HCT116 (cell line): ENCODE results near the gene ADGRB3. TPM values are rescaled to one million over a fixed set of nuclear protein-coding genes. Genes with fewer than 3 reads are reported as not detected.

ENCODE experiments used
- ATAC-seq: fragments of 200-7000 bp; cut with Tn5 transposase; 2 replicates; pipeline ENCODE4 v1.9.1; 2020; ENCODE audit warnings: mild to moderate bottlenecking, moderate library complexity
- BruUV-seq: library from RNA; stranded (reverse); fragments of 400-500 nt; replicated peaks from 2 replicates; lab custom pipeline; 2021; lab: Mats Ljungman, UMichigan
- CTCF ChIA-PET: fragments of 300-600 bp; sonication (Branson Sonifier 250); formaldehyde crosslinking; loops from one replicate; lab custom pipeline; 2021; ENCODE audit warnings: antibody characterized with exemption; lab: Charles Lee
- POLR2A ChIA-PET: fragments of 300-600, 350-600 bp; sonication (Branson Sonifier 250); formaldehyde crosslinking; loops from one replicate; lab custom pipeline; 2021; ENCODE audit warnings: antibody characterized with exemption; lab: Charles Lee
- RAD21 ChIA-PET, 2 experiments: fragments of 300-600 bp; sonication (Branson Sonifier 250); formaldehyde crosslinking; loops; one replicate each; lab custom pipeline; 2023; ENCODE audit warnings: low total read pairs in 2 of 2; ENCODE audit not compliant: uncharacterized antibody in 2 of 2, unreplicated experiment in 2 of 2, low non-redundant PET in 1 of 2; lab: Charles Lee
- DNase-seq: peaks from one replicate; pipeline ENCODE4 v3.0.0-alpha.2; 2010; ENCODE audit warnings: low read depth, low spot score
- H2AFZ ChIP-seq: fragments of 200-600 bp; shearing (Covaris generic), sonication (generic); 2 replicates; pipeline ENCODE4 v1.6.1; 2017; ENCODE audit warnings: low read depth, mixed run types, mixed read lengths, antibody characterized with exemption, low read length; ENCODE audit not compliant: poor library complexity, severe bottlenecking
- H3K27ac ChIP-seq: 2 replicates; pipeline ENCODE4 v1.5.1; 2012; ENCODE audit warnings: low read depth, low read length
- H3K27me3 ChIP-seq: fragments of 200-600 bp; sonication (generic); 2 replicates; pipeline ENCODE4 v1.6.1; 2016; ENCODE audit warnings: mixed run types, low read length, mixed read lengths; ENCODE audit not compliant: insufficient read depth
- H3K36me3 ChIP-seq, 2 experiments: fragments of 200-500 bp in 1 of 2; fragments of 200-600 bp in 1 of 2; sonication (Bioruptor generic) in 1 of 2; sonication (generic) in 1 of 2; 2 replicates each; pipeline versions ENCODE4 v1.5.1 to v1.6.1; 2014 to 2016; ENCODE audit warnings: low read length in 2 of 2, inconsistent platforms in 1 of 2, mixed read lengths in 1 of 2, mixed run types in 1 of 2; ENCODE audit not compliant: insufficient read depth in 2 of 2, control insufficient read depth in 1 of 2
- H3K4me1 ChIP-seq, 2 experiments: fragments of 200-600 bp in 1 of 2; sonication (generic) in 1 of 2; 2 replicates each; pipeline versions ENCODE4 v1.5.1 to v1.6.1; 2012 to 2017; ENCODE audit warnings: low read length in 2 of 2, inconsistent platforms in 1 of 2, mild to moderate bottlenecking in 1 of 2, mixed read lengths in 1 of 2, mixed run types in 1 of 2, moderate library complexity in 1 of 2; ENCODE audit not compliant: insufficient read depth in 2 of 2, control insufficient read depth in 1 of 2
- H3K4me2 ChIP-seq: fragments of 200-600 bp; sonication (generic); 2 replicates; pipeline ENCODE4 v1.6.1; 2017; ENCODE audit warnings: mixed run types, low read length, mixed read lengths
- H3K4me3 ChIP-seq, 2 experiments: fragments of 200-600 bp in 1 of 2; sonication (generic) in 1 of 2; replicated peaks in 1 of 2; 2 replicates each; pipeline ENCODE4 v1.5.1; 2011 to 2016; ENCODE audit warnings: low read length in 2 of 2, control low read depth in 1 of 2, low read depth in 1 of 2, mild to moderate bottlenecking in 1 of 2, mixed read lengths in 1 of 2, mixed run types in 1 of 2
- H3K79me2 ChIP-seq: fragments of 200-600 bp; sonication (generic); 2 replicates; pipeline ENCODE4 v1.6.1; 2017; ENCODE audit warnings: mild to moderate bottlenecking, mixed run types, low read length, moderate library complexity, mixed read lengths; ENCODE audit not compliant: insufficient read depth
- H3K9ac ChIP-seq: fragments of 200-600 bp; sonication (generic); 2 replicates; pipeline ENCODE4 v1.6.1; 2016; ENCODE audit warnings: low read length, mixed read lengths
- H3K9me2 ChIP-seq: fragments of 200-600 bp; sonication (generic), shearing (Covaris generic); 2 replicates; pipeline ENCODE4 v1.6.1; 2017; ENCODE audit warnings: mixed run types, mild to moderate bottlenecking, moderate library complexity; ENCODE audit not compliant: insufficient read depth
- H3K9me3 ChIP-seq, 2 experiments: fragments of 200-500 bp in 1 of 2; fragments of 200-600 bp in 1 of 2; sonication (Bioruptor generic) in 1 of 2; sonication (generic) in 1 of 2; 2 replicates each; pipeline ENCODE4 v1.6.1; 2014 to 2017; ENCODE audit warnings: low read length in 2 of 2, mixed read lengths in 2 of 2, inconsistent platforms in 1 of 2, low read depth in 1 of 2, mild to moderate bottlenecking in 1 of 2, mixed run types in 1 of 2, moderate library complexity in 1 of 2; ENCODE audit not compliant: control insufficient read depth in 1 of 2, insufficient read depth in 1 of 2
- H4K20me1 ChIP-seq: fragments of 200-600 bp; sonication (generic), shearing (Covaris generic); 2 replicates; pipeline ENCODE4 v1.6.1; 2017; ENCODE audit warnings: mixed run types, mild to moderate bottlenecking, moderate library complexity; ENCODE audit not compliant: insufficient read depth
- CBX3 ChIP-seq: IDR thresholded peaks from 2 replicates; pipeline ENCODE4 v1.6.1; 2012; ENCODE audit warnings: low read depth
- CEBPB ChIP-seq: IDR thresholded peaks from 2 replicates; pipeline ENCODE4 v1.6.1; 2012; ENCODE audit warnings: low read depth
- SIN3A ChIP-seq: IDR thresholded peaks from 2 replicates; pipeline ENCODE4 v1.6.1; 2012; ENCODE audit warnings: low read depth
- ZFX ChIP-seq: fragments of 450-650 bp; IDR thresholded peaks from 2 replicates; pipeline ENCODE4 v1.6.1; 2017
- intact Hi-C: fragments of 100-400 bp; cut with micrococcal nuclease; formaldehyde crosslinking; loops from 2 replicates; pipeline ENCODE4 v1.10.0; 2022
- total RNA-seq: library from RNA; stranded (reverse); gene quantifications from one replicate; pipeline ENCODE4 v1.2.1, GENCODE V29; 2021; ENCODE audit not compliant: unreplicated experiment
- TF ChIP-seq, protein P1 (sequence below): IDR thresholded peaks from 2 replicates; pipeline ENCODE4 v1.6.1; 2012
- TF ChIP-seq, protein P2 (sequence below): IDR thresholded peaks from 2 replicates; pipeline ENCODE4 v1.6.1; 2012
- TF ChIP-seq, protein P3 (sequence below), 3 experiments: fragments of 200-600 bp in 1 of 3; sonication (generic) in 1 of 3; IDR thresholded peaks in 2 of 3; conservative IDR thresholded peaks in 1 of 3; 2 replicates each; pipeline ENCODE4 v1.5.1; 2012 to 2017; ENCODE audit warnings: low read depth in 2 of 3, low read length in 2 of 3, antibody characterized with exemption in 1 of 3, borderline replicate concordance in 1 of 3, control low read depth in 1 of 3, mild to moderate bottlenecking in 1 of 3, mixed read lengths in 1 of 3, mixed run types in 1 of 3, moderate library complexity in 1 of 3; ENCODE audit not compliant: insufficient read depth in 1 of 3
- TF ChIP-seq, protein P4 (sequence below): IDR thresholded peaks from 2 replicates; pipeline ENCODE4 v1.6.1; 2011; ENCODE audit warnings: mild to moderate bottlenecking, low read length, moderate library complexity; ENCODE audit not compliant: insufficient replicate concordance; ENCODE audit errors: extremely low read depth

Gene ADGRB3
- total RNA-seq, 1 experiment from 2014 or later, result not detected

DNA sequence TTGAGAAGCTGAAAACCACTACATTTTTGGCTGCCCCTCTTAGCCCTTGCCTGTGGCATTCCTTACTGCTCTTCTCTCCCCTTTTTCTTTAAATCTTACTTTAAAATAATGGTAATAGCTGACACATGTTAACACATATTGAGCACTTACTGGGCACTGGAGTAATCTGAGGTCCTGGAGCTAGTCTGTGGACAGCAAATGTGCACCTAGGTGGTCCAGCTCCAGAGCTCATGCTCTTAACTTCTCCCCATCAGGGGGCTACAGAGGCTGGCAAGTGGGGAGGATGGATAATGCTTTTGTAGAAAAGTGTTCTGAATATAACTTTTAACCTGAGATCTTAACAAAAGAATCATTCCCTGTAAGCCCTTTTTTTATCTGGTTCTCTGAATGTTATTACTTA lies 74.8 kb downstream of the ADGRB3 start:
- H3K27me3 ChIP-seq, result no peaks in the 10 kb centered on the region
- H3K27ac ChIP-seq, result no peak overlapping the region
- H3K9ac ChIP-seq, result no peak overlapping the region
- H2AFZ ChIP-seq, result no peak overlapping the region
- no peaks in the 10 kb centered on the region for H3K4me1 ChIP-seq
- POLR2A ChIA-PET, result no interaction called here
- TF ChIP-seq, protein P1, sequence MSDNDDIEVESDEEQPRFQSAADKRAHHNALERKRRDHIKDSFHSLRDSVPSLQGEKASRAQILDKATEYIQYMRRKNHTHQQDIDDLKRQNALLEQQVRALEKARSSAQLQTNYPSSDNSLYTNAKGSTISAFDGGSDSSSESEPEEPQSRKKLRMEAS, result no peak
- TF ChIP-seq, protein P2, sequence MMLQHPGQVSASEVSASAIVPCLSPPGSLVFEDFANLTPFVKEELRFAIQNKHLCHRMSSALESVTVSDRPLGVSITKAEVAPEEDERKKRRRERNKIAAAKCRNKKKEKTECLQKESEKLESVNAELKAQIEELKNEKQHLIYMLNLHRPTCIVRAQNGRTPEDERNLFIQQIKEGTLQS, result no peak
- TF ChIP-seq, all 23 proteins: peak for 0
- Histone ChIP-seq H3K36me3 (no peaks in the 10 kb centered on the region), H3K4me3 (no peak overlapping the region), H3K79me2 (no peaks in the 10 kb centered on the region), H3K9me3 (peaks cover 5 to 23% of the 10 kb centered on the region in 2 experiments; a peak in 2 of 4 replicates), H4K20me1 (no peaks in the 10 kb centered on the region), H3K4me2 (no peak overlapping the region), H3K9me2 (no peaks in the 10 kb centered on the region)
- DNase-seq (no peak), ATAC-seq (no peak)
- BruUV-seq, result no TSS peak
- ChIA-PET CTCF (no interaction called here), RAD21 (no interaction called here)
- intact Hi-C loops, result no loop called here

DNA sequence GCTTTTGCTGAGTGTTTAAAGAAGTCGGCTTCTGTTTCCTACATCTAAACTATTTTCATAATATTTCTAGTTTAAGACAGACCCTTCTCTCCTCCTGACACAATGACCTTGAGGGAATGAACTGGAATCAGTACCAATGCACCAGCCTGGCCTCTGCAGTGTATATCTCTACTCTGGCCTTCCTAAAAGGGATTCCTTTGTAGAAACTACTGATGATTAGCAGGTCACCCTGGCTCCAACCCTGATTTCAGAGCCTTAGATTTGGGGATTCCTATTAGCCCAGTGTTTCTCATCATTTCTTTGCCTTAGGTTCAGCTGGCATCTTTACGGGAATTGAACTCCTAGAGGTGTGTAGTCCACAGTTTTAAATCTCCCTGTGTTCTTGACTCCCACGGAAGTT lies 75.4 kb downstream of the ADGRB3 start:
- BruUV-seq, result no TSS peak
- Histone ChIP-seq H3K27ac (no peak overlapping the region), H3K4me3 (no peak overlapping the region), H3K79me2 (no peaks in the 10 kb centered on the region), H3K36me3 (no peaks in the 10 kb centered on the region), H3K4me1 (no peaks in the 10 kb centered on the region), H3K4me2 (no peak overlapping the region), H3K9ac (no peak overlapping the region), H3K9me3 (peaks cover 5 to 22% of the 10 kb centered on the region in 2 experiments; a peak in 2 of 4 replicates), H2AFZ (no peak overlapping the region), H3K27me3 (no peaks in the 10 kb centered on the region), H3K9me2 (no peaks in the 10 kb centered on the region), H4K20me1 (no peaks in the 10 kb centered on the region)
- ATAC-seq, result no peak
- intact Hi-C loops, result no loop called here
- no peak for DNase-seq
- POLR2A ChIA-PET, result no interaction called here
- RAD21 ChIA-PET, result no interaction called here
- TF ChIP-seq SIN3A (no peak), ZFX (no peak), CBX3 (no peak), CEBPB (no peak)
- TF ChIP-seq, protein P3, sequence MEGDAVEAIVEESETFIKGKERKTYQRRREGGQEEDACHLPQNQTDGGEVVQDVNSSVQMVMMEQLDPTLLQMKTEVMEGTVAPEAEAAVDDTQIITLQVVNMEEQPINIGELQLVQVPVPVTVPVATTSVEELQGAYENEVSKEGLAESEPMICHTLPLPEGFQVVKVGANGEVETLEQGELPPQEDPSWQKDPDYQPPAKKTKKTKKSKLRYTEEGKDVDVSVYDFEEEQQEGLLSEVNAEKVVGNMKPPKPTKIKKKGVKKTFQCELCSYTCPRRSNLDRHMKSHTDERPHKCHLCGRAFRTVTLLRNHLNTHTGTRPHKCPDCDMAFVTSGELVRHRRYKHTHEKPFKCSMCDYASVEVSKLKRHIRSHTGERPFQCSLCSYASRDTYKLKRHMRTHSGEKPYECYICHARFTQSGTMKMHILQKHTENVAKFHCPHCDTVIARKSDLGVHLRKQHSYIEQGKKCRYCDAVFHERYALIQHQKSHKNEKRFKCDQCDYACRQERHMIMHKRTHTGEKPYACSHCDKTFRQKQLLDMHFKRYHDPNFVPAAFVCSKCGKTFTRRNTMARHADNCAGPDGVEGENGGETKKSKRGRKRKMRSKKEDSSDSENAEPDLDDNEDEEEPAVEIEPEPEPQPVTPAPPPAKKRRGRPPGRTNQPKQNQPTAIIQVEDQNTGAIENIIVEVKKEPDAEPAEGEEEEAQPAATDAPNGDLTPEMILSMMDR (IDR thresholded peaks at IDR 0.05 in 2 of 3, conservative IDR thresholded peaks at IDR 0.05 in 1 of 3; ENCODE audit: borderline replicate concordance in 1 of 3, insufficient read depth in 1 of 3, low read depth in 2 of 3, low read length in 2 of 3), result no peak
- TF ChIP-seq, protein P4, sequence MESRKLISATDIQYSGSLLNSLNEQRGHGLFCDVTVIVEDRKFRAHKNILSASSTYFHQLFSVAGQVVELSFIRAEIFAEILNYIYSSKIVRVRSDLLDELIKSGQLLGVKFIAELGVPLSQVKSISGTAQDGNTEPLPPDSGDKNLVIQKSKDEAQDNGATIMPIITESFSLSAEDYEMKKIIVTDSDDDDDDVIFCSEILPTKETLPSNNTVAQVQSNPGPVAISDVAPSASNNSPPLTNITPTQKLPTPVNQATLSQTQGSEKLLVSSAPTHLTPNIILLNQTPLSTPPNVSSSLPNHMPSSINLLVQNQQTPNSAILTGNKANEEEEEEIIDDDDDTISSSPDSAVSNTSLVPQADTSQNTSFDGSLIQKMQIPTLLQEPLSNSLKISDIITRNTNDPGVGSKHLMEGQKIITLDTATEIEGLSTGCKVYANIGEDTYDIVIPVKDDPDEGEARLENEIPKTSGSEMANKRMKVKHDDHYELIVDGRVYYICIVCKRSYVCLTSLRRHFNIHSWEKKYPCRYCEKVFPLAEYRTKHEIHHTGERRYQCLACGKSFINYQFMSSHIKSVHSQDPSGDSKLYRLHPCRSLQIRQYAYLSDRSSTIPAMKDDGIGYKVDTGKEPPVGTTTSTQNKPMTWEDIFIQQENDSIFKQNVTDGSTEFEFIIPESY, result no peak
- TF ChIP-seq, protein P1, result no peak
- CTCF ChIA-PET, result no interaction called here
